GM18511 (cell line): ENCODE data around the gene RTN4.

Experiments
- ATAC-seq: cut with Tn5 transposase; IDR thresholded peaks from one replicate; pipeline ENCODE4 v1.9.1; 2021; ENCODE audit warnings: mild to moderate bottlenecking, moderate library complexity; ENCODE audit not compliant: unreplicated experiment

Gene RTN4

GRCh38 chr2:54955358-54956110 lies 94.7 kb downstream of the RTN4 start:
- no peak for ATAC-seq

GRCh38 chr2:54954705-54955357 lies 95.4 kb downstream of the RTN4 start:
- ATAC-seq: no peak

GRCh38 chr2:54954158-54954557 lies 96.1 kb downstream of the RTN4 start:
- no peak for ATAC-seq

GRCh38 chr2:54952978-54953456 lies 97.2 kb downstream of the RTN4 start:
- no peak for ATAC-seq

DNA sequence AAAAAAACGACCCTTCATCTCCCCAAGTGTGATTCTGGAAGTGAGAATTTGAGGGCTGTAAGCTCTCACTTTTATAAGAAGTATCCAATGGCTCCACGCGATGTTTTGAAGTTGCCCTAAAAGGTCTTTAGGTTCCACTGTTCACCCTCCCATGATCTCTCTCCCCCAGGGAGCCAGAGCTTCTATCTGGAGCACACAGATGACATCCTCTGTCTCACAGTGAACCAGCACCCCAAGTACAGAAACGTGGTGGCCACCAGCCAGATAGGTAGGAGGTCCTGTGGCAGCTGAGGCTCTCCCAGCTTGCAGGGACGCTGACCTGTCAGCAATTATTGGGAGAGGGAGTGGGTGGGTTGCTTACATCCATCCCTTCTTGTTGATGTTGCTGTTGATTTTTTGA lies 97.8 kb downstream of the RTN4 start:
- no peak for ATAC-seq

DNA sequence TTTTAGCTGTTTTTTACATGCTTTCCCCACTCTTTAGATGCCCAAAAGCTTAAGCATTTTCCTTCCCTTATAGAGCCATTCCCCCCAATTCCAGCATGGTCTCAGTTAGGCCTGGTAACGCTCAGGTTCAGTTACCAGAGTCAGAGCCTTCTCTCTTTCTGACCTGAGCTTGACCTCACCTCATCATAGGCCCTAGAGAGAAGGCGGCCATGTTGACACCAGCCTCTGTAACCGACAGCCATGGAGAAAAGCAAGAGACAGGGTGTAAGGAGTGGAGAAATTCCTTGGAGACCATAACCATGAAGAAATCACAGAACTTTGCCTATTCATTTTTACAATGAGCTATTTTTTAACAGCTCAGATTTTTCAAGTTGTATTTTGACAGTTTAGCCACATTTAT lies 99.4 kb downstream of the RTN4 start:
- no peak for ATAC-seq

DNA sequence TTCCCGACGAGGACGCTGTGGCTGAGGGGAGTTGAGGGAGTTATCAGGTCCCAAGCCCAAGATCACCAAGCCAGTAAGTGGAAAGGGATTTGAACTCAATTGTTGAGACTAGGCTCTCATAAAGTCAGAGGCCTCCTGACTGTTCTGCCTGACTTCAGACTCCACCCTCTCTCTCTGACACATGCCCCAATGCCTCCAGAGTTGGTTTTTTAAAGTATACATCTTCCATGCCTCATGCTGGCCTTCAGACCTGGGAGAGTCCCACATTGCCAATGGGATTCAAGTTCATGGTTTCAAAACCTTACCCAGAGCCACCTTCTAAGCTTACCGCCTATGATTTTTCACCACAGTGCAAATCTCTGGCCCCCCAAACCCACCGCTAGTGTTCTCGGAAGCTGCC lies 100.8 kb downstream of the RTN4 start:
- ATAC-seq: no peak

GRCh38 chr2:54948120-54948519 lies 102.1 kb downstream of the RTN4 start:
- ATAC-seq: no peak

DNA sequence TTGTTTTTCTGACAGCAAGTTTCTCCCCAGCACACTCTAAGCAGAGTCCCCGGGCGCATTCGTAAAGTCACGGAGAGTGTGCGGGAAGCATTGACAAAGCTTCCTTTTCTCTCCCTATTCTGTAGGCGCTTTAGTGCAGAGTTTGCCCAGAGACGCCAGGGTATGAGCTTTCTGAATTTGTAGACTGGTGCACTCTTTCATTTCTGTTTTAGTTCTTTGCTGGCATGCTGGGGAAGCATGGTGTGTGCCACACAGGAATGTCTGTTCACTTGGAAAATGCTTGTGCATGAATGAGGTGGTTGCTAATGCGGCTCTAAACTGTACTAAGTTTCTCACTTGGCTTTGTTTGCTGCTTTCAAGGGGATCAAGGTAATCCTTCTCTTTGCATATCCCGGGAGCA lies 102.6 kb downstream of the RTN4 start:
- ATAC-seq: no peak

DNA sequence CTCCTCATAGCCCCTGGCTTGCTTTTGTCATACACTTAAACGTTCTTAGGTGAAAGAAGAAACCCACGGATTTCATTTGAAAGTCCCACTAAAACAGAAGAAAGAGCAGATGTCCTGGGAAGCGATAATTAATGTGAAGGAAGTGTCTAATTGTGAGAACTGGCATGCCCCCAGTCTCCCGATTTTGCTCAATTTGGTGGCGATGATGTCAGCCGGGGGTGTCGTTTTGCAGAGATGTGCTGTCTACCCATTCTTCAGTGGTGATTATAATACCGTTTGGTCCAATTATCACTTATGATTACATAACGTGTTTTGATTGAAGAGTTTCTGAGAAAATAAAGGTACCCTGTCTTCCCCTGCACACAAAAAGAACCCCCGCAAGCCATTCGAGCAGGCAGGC lies 103.1 kb downstream of the RTN4 start:
- ATAC-seq: no peak

DNA sequence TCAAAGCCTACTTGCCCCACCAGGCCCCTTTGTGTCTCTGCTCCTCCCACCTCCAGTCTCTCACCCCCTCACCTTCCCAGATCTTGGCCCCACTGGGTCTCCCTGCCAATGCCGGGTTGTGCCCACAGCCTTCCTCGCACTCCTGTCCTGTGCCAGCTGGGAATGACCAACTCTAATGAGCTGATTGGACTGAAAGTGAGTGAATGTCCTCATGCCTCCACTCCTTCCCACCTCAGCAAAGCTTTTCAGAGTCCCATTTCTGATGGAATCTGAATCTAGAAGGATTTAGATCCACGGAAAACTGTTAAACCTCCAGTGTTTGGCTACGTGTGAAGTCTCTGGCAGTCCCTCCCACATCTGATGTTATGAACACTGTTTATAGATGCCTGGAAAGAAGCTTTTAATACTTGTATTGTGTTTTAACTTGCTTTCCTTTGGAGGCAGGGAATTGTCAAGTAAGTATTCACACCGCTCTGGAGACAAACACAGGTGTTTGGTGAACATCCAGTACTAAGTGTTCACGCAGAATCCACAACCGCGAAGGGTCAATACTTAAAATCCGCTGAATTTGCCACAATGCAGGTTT lies 103.9 kb downstream of the RTN4 start:
- no peak for ATAC-seq

DNA sequence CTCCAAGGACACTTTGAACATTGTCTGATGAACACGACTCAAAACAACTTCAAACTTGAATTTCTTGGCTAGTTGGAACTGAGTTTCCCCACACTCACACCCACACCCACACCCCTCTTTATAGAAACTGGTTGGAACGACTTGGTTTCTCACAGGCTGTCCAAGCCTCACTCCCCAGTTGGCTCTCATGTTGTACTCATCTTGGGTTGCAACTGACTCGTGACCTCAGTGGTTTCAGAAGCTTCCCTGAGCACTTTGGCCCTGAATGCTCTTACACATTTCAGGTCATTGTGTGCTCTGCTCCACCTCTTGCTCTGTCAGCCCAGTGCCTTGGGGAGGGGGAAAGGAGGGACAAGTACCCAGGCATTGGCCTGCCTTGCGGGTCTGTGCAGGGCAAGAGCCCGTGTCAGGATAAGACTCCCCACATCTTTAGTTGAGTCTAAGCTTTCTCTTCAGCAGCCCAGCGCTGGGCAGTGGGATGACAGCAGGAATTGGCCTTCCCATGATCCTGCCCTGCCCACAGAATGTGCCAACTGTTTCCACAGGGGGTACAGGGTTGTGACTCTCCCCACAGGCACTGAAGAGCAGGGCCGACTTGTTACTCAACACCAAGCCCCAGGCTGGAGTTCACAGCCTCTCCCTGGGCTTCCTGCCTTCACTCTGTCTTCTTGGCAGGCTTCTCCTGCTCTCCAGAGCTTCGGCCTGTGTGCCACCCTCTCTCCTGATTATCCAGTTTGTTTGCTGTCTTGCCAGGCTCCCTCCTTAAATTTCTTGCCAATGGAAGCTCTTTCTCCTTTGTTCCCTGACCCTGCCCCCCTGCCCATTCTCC lies 104.6 kb downstream of the RTN4 start:
- peak; percentile 87 for ATAC-seq

GRCh38 chr2:54944724-54945326 lies 105.4 kb downstream of the RTN4 start:
- no peak for ATAC-seq

- ATAC-seq: no peak
These were observed 107.9 kb downstream of the RTN4 start for GRCh38 chr2:54942373-54942772.

DNA sequence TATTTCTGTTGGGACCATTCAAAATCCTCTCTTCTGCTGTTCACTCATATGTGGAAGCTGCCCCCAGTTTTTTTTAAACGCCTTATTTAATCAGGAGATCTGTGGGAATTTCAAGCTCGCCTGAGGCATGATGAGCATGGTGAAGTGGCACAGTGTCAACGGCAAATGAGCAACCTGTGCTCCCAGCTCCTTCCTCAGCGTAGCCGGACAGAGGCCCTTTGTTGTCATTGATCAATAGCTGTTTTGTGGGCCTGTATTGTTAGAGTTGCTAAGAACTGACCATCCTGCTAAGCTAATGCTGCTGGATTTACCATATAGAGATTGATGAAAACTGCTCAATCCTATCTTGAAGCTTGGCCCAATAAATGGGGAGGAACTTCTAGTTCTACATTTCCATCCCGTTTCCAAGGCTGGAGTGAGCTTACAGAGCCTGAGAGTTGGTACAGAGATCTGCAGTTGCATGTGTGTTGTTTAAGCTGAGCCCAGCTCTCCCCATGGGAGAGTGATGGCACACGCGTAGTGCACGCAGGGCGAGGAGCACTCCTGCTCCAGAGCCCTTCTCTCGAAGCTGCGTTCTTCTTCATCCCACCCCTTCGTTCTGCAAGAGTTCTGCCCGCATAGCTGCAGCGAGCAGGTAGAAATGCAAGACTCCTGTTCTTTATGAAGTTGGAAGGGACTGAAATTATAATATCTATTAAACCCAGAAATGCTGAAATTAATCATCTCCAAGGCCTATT lies 108.8 kb downstream of the RTN4 start:
- ATAC-seq: no peak

DNA sequence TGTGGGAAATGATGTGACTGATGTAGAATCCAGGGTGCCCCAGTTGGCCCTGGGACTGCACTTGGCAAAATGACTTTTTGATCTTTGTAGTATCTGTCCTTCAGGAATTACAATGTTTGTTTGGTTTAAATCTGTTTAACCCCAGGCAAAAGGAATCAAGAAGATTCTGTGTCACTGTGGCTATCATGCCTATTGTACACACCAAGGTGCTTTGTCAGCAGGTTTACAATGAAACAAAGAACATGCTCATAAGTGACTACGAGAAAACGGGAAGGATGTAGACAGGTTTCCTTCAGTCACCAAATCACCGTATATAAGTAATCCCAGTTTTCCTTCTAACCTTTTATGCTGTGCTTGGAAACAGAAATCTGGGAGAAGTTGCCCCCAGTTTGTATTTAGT lies 109.5 kb downstream of the RTN4 start:
- no peak for ATAC-seq

DNA sequence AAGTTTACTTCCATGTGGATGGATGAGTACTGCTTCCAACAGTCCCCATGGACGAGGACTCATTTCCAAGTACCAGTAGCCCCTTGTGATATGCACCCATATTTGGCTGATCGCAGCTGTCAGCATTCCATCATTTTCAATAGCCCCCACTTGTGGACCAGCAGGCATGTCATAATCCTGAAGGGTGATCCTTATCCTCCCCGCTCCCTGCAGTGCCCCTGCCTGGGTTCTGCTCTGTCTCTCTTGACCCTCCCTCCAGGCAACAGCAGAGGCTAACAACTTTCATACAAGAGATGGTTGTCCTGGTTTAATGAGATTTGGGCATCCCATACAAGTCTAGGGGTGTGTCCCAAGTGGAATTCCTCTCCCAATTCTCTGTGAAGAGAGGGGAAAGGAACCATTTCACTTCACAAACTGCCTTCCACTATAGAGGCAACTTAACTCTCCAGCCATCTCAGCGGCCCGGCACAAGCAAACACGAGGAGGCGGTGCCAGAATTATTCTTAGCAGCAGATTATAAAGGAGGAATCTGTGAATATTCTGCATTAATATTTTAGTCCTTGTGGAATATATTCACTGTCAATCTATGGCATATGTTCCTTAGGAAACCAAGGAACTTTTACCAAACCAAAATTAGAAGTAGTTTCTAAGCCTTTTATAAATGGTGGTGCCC lies 110.7 kb downstream of the RTN4 start:
- no peak for ATAC-seq

GRCh38 chr2:54936766-54937165 lies 113.5 kb downstream of the RTN4 start:
- ATAC-seq: no peak

DNA sequence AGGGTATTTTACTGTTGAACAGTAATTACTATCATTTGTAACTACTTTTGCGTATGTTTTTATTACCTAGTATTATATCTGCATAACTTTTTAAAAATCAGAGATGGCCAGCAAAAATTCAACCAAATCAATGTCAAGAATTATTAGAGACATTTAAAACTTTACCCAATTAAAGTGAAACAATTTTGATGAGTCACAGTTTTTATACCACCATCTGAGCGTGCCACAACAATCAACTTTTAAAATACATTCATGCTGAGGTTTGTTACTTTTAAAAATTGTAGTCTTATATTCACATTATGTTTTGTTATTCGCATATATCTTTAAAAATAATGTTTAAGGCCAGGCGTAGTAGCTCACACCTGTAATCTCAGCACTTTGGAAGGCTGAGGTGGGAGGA lies 114.9 kb downstream of the RTN4 start:
- no peak for ATAC-seq

- ATAC-seq: no peak
These were observed 118.8 kb downstream of the RTN4 start for GRCh38 chr2:54931473-54931872.
